ENCODE data around the gene HJURP. TPM values are rescaled to one million over a fixed set of nuclear protein-coding genes. Genes with fewer than 3 reads are reported as not detected.

The HJURP gene
- total and polyA plus RNA-seq, 2 donors (not counting 3 experiments of a cell fraction or from before 2014, with no cell fraction given): 34.4 to 60.9 TPM

- H3K9me1 ChIP-seq (replicated peaks; ENCODE audit: control insufficient read depth, extremely low read depth, insufficient read depth, low read length): no peaks in the 10 kb centered on the region
These were observed 35.4 kb downstream of the HJURP start for GRCh38 chr2:233818639-233819621.

More at GRCh38 chr2:233818639-233819621, 35.4 kb downstream of the HJURP start:
- POLR2A ChIA-PET: no interaction called here
- TF ChIP-seq MYC (IDR thresholded peaks at IDR 0.05; ENCODE audit: low read depth, low read length) (no peak), GATA2 (IDR thresholded peaks at IDR 0.05; ENCODE audit: insufficient read depth, insufficient read length, low read depth, low read length) (no peak), FOS (IDR thresholded peaks at IDR 0.05; ENCODE audit: borderline replicate concordance, insufficient read depth, low read length) (no peak), MAX (IDR thresholded peaks at IDR 0.05; ENCODE audit: insufficient read depth, insufficient read length) (no peak), POLR2A (IDR thresholded peaks at IDR 0.05; ENCODE audit: low read depth, low read length) (no peak), CTCF (IDR thresholded peaks at IDR 0.05; ENCODE audit: extremely low read depth in 1 of 2, insufficient read depth in 1 of 2, low read depth in 1 of 2, low read length in 2 of 2) (no peak), JUN (IDR thresholded peaks at IDR 0.05; ENCODE audit: borderline replicate concordance, insufficient read depth, insufficient read length, low read depth) (no peak), EZH2 (IDR thresholded peaks at IDR 0.05; ENCODE audit: borderline replicate concordance, low read depth, low read length, severe bottlenecking) (no peak), POLR2AphosphoS5 (IDR thresholded peaks at IDR 0.05; ENCODE audit: insufficient read depth, low read depth, low read length) (no peak)
- Histone ChIP-seq H2AFZ (ENCODE audit: low read depth, low read length) (no peak overlapping the region), H3K4me1 (ENCODE audit: control insufficient read depth, extremely low read depth, insufficient read depth, low read length) (no peaks in the 10 kb centered on the region), H3K27ac (ENCODE audit: insufficient read depth, low read depth, low read length) (no peak overlapping the region), H3K9ac (replicated peaks; ENCODE audit: extremely low read depth, insufficient read depth, low read length) (no peak overlapping the region), H3K9me3 (replicated peaks; ENCODE audit: control insufficient read depth, insufficient read depth, low read length) (no peaks in the 10 kb centered on the region), H4K20me1 (replicated peaks; ENCODE audit: control insufficient read depth, extremely low read depth, insufficient read depth, low read length) (no peaks in the 10 kb centered on the region), H3K4me2 (ENCODE audit: insufficient read depth, low read length) (no peak overlapping the region), H3K4me3 (replicated peaks in 1 of 3; ENCODE audit: insufficient read depth in 1 of 3, low read depth in 1 of 3, low read length in 3 of 3) (no peak overlapping the region), H3K36me3 (ENCODE audit: control insufficient read depth in 2 of 2, extremely low read depth in 1 of 2, insufficient read depth in 2 of 2, low read length in 2 of 2) (no peaks in the 10 kb centered on the region), H3K27me3 (ENCODE audit: control insufficient read depth in 2 of 2, insufficient read depth in 2 of 2, low read length in 2 of 2) (no peaks in the 10 kb centered on the region), H3K79me2 (ENCODE audit: control insufficient read depth, insufficient read depth, low read length) (no peaks in the 10 kb centered on the region)
- FAIRE-seq (no peak), DNase-seq (ENCODE audit: low read depth, low spot score) (no peak)
- intact Hi-C loops (cut with micrococcal nuclease): no loop called here
- dilution Hi-C loops (cut with MboI; ENCODE audit: extremely low pct_ligation_motif_present, low sequenced_read_pairs): no loop called here
- BruUV-seq (replicated peaks): no TSS peak
- CTCF ChIA-PET: no interaction called here
